BLaER1 (cell line): ENCODE data around the gene CHRM5.

Experiments
- H3K27ac ChIP-seq: shearing (Covaris generic); formaldehyde crosslinking; 2 replicates; pipeline ENCODE4 v1.8.1; 2022
- H3K27me3 ChIP-seq: shearing (Covaris generic); formaldehyde crosslinking; 2 replicates; pipeline ENCODE4 v1.8.1; 2022
- H3K36me3 ChIP-seq: shearing (Covaris generic); formaldehyde crosslinking; 2 replicates; pipeline ENCODE4 v1.8.1; 2022
- H3K4me1 ChIP-seq: shearing (Covaris generic); formaldehyde crosslinking; 2 replicates; pipeline ENCODE4 v1.8.1; 2022
- H3K4me2 ChIP-seq: shearing (Covaris generic); formaldehyde crosslinking; 2 replicates; pipeline ENCODE4 v1.8.1; 2022
- H3K4me3 ChIP-seq: shearing (Covaris generic); formaldehyde crosslinking; 2 replicates; pipeline ENCODE4 v1.8.1; 2022
- H3K9ac ChIP-seq: shearing (Covaris generic); formaldehyde crosslinking; 2 replicates; pipeline ENCODE4 v1.8.1; 2022
- H3K9me3 ChIP-seq: shearing (Covaris generic); formaldehyde crosslinking; 2 replicates; pipeline ENCODE4 v1.8.1; 2022
- H4K20me1 ChIP-seq: shearing (Covaris generic); formaldehyde crosslinking; 2 replicates; pipeline ENCODE4 v1.8.1; 2022
- Cebpa-rat ChIP-seq: shearing (Covaris generic); IDR thresholded peaks from 2 replicates; pipeline ENCODE4 v1.8.1; 2022

CHRM5 gene, protein sequence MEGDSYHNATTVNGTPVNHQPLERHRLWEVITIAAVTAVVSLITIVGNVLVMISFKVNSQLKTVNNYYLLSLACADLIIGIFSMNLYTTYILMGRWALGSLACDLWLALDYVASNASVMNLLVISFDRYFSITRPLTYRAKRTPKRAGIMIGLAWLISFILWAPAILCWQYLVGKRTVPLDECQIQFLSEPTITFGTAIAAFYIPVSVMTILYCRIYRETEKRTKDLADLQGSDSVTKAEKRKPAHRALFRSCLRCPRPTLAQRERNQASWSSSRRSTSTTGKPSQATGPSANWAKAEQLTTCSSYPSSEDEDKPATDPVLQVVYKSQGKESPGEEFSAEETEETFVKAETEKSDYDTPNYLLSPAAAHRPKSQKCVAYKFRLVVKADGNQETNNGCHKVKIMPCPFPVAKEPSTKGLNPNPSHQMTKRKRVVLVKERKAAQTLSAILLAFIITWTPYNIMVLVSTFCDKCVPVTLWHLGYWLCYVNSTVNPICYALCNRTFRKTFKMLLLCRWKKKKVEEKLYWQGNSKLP

DNA sequence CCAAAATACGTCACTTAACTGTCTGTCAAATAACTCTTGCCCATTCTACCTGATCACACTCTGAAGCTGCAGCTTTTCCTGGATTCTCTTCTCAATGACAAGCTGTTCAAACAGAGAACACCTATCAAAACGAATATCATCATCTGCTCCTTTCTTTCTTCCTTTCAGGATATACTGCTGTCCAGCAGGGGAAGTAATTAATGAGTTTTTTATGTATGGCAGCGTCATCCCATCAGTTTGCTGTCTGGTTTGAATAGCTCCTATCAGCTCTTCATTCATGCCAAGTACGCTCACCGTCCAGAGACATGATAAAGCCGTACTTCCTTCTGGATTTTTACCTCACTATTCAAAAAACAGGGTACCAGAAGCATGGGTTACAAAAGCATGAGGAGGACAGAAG lies at the start of gene CHRM5:
Gene CHRM5 (plus strand): TSS at position 274 of the 400 bp plus-strand sequence. CDS start 94,221 bp downstream, outside the sequence.
- TF ChIP-seq Cebpa-rat = no peak
- Histone ChIP-seq H4K20me1 (no peaks in the 10 kb centered on the region; the same call in 1 of the 2 replicates), H3K9me3 (no peaks in the 10 kb centered on the region), H3K36me3 (no peaks in the 10 kb centered on the region), H3K4me3 (no peak within 1 kb of the TSS), H3K27ac (no peak within 1 kb of the TSS), H3K9ac (no peak within 1 kb of the TSS), H3K27me3 (no peaks in the 10 kb centered on the region), H3K4me1 (no peaks in the 10 kb centered on the region), H3K4me2 (no peak within 1 kb of the TSS)

DNA sequence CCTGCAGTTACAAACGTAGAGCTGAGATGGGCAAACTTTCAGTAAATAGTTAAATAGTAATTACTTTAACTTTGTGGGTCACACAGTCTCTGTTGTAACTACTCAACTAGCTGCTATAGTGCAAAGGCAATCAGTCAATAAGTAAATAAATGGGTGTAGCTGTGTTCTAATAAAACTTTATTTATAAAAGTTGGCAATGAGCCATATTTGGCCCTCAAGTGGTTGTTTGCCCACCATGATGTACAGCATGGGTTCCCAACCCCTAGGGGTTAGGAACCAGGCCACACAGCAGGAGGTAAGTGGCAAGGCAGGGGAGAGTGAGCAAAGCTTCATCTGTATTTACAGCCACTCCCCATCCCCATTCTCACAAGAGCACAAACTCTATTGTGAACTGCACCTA lies 44.9 kb upstream of the CHRM5 start:
- no peaks in the 10 kb centered on the region for H3K27me3 ChIP-seq
- TF ChIP-seq Cebpa-rat = no peak

DNA sequence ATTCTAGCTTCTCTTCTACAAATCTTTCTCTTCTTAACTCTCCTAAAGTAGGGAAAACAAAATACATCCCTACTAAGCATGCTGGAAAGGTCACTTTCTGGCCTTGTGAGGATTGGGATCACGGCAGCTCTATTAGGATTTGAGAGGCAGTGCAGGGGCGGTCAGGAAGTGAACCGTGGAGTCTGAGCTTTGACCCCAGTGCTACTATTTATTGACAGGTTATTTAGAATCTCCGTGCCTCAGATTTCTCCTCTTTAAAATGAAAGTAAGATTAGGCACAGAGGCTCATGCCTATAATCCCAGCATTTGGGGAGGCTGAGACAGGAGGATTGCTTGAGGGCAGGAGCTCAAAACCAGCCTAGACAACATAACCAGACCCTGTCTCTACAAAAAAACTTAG lies 42.0 kb upstream of the CHRM5 start:
- no peaks in the 10 kb centered on the region for H4K20me1 ChIP-seq
- H3K9ac ChIP-seq = no peak overlapping the region
- H3K27me3 ChIP-seq = no peaks in the 10 kb centered on the region

More for the DNA sequence above, 44.9 kb upstream of the CHRM5 start:
- no peak overlapping the region for H3K4me3 ChIP-seq
- H3K4me1 ChIP-seq = no peaks in the 10 kb centered on the region
- H3K9ac ChIP-seq = no peak overlapping the region
- no peak overlapping the region for H3K4me2 ChIP-seq
- H4K20me1 ChIP-seq = no peaks in the 10 kb centered on the region
- H3K9me3 ChIP-seq = no peaks in the 10 kb centered on the region
- no peaks in the 10 kb centered on the region for H3K36me3 ChIP-seq
- H3K27ac ChIP-seq = no peak overlapping the region

DNA sequence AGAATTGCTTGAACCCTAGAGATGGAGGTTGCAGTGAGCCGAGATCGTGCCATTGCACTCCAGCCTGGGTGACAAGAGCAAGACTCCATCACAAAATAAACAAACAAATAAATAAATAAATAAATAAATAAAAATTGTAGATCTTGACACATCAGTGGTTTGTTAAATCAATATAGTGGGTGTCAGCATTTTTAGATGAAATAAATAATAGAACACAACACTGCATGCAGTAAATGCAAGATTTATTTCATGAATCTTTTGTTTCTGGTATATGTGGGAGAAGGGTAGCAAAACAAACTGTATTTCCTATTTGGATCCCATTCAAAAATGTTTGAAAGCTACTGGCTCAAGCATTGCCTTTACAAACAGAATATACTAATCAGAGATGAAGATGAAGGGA lies 35.6 kb upstream of the CHRM5 start:
- Histone ChIP-seq H3K9ac (no peak overlapping the region), H4K20me1 (no peaks in the 10 kb centered on the region), H3K4me1 (no peaks in the 10 kb centered on the region), H3K27me3 (no peaks in the 10 kb centered on the region), H3K4me2 (no peak overlapping the region), H3K36me3 (no peaks in the 10 kb centered on the region), H3K9me3 (no peaks in the 10 kb centered on the region), H3K27ac (no peak overlapping the region), H3K4me3 (no peak overlapping the region)
- no peak for TF ChIP-seq Cebpa-rat

More for the DNA sequence above, 42.0 kb upstream of the CHRM5 start:
- Histone ChIP-seq H3K4me1 (no peaks in the 10 kb centered on the region), H3K9me3 (no peaks in the 10 kb centered on the region), H3K4me3 (no peak overlapping the region), H3K36me3 (no peaks in the 10 kb centered on the region), H3K4me2 (no peak overlapping the region), H3K27ac (no peak overlapping the region)
- no peak for TF ChIP-seq Cebpa-rat

DNA sequence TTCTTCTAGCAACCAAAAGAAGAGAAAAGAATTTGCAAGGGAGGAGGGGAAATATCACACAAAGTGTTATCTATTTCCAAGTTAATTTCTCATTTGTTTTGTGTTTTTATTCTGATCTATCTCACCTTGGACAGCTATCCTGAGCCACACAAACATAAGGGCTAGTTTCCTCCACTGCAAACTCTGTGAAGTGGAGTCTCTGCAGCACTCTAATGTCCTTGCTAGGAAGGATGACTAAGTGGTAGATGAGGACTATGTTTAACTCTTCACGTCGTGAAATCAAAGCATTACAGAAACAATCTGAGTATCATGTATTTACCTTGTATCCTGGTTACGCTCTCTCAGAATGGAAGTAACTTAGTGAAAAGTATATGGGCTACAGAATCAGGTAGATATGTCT lies 33.9 kb upstream of the CHRM5 start:
- no peaks in the 10 kb centered on the region for H4K20me1 ChIP-seq
- no peak for TF ChIP-seq Cebpa-rat
- no peaks in the 10 kb centered on the region for H3K27me3 ChIP-seq
- no peaks in the 10 kb centered on the region for H3K4me1 ChIP-seq
- no peak overlapping the region for H3K9ac ChIP-seq
- H3K27ac ChIP-seq = no peak overlapping the region
- H3K4me3 ChIP-seq = no peak overlapping the region
- no peak overlapping the region for H3K4me2 ChIP-seq
- no peaks in the 10 kb centered on the region for H3K36me3 ChIP-seq
- H3K9me3 ChIP-seq = no peaks in the 10 kb centered on the region

DNA sequence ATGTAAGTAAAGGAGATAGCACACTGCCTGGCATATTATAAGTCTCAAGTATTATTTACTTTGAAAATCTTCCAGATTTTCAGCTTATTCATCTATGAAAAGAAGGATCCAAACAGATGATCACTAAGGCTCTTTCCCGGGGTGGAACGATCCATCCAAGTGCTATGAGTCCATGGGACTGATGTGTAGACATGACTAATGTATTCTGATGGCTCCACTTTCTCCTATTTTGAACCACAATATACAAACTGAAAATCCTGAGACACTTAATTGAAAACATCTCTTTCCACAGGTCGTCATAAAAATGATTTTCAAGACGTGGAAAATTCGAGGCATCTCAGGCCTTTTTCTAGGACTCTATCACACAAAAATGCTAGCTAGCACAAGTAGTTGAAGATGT lies 33.4 kb upstream of the CHRM5 start:
- Histone ChIP-seq H3K36me3 (no peaks in the 10 kb centered on the region), H3K27ac (no peak overlapping the region), H3K4me3 (no peak overlapping the region), H3K4me1 (no peaks in the 10 kb centered on the region), H3K4me2 (no peak overlapping the region), H3K27me3 (no peaks in the 10 kb centered on the region), H3K9ac (no peak overlapping the region), H4K20me1 (no peaks in the 10 kb centered on the region), H3K9me3 (no peaks in the 10 kb centered on the region)
- no peak for TF ChIP-seq Cebpa-rat

DNA sequence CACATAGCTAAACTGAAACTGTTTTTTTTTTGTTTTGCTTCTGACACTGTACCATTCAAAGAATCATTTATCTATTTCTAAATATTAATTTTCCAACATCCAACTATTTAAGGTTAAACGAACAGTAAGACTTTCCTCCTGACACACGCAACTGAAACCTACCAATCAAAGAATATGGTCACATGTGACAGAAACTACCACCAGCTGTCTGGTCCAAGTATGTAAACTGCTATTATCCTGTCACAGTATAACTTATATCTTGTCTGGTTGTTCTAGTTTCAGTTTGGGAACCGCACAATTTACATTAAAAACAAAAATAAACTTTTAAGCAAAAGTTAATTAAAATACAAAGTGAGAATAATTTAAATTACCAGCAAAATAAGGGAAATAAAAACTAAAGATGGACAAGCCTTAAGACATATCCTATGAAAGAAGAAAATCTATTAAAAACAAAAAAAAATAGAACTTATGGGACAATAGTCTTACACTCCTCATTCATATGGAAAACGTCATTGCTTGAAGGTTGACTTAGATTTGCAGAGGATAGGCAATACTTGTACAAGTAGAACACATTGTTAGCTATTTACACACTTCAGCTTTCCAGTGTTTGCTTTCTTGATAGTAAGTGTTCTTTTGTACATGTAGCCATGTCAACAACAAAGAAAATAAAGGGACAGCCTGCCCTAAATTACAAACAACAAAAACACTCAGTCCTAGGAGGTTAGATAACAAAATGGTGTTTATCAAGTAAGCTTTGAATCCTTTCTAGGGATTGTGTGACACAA lies 26.8 kb upstream of the CHRM5 start:
- Histone ChIP-seq H3K4me3 (no peak overlapping the region), H4K20me1 (no peaks in the 10 kb centered on the region), H3K9me3 (0 out of 2 replicates have a peak, but pooled peaks cover 3% of the 10 kb centered on the region), H3K27me3 (no peaks in the 10 kb centered on the region), H3K9ac (no peak overlapping the region), H3K4me1 (no peaks in the 10 kb centered on the region), H3K4me2 (no peak overlapping the region), H3K36me3 (no peaks in the 10 kb centered on the region), H3K27ac (no peak overlapping the region)
- no peak for TF ChIP-seq Cebpa-rat

DNA sequence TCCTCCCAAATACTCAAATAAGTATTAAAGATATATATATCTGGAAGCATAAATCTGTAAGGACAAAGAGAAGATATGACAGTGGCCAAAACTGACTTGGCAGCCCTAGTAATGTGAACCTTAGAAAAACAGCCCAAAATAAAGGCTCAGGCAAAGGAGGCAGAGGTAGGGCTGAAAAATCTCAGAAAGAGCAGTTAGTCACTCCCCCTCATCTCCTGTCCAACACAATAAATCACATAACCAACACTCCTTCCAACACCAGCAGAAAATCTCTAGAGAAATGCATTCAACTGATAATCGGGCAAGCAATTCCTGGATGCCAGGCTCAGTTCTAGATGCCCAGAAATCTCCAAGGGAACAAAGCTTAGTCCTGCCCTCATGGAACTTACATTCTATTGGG lies 22.1 kb upstream of the CHRM5 start:
- no peak for TF ChIP-seq Cebpa-rat
- Histone ChIP-seq H3K4me2 (no peak overlapping the region), H3K4me3 (no peak overlapping the region), H3K4me1 (no peaks in the 10 kb centered on the region), H3K27me3 (no peaks in the 10 kb centered on the region), H3K9me3 (0 out of 2 replicates have a peak, but pooled peaks cover 3% of the 10 kb centered on the region), H3K9ac (no peak overlapping the region), H3K36me3 (no peaks in the 10 kb centered on the region), H4K20me1 (no peaks in the 10 kb centered on the region), H3K27ac (no peak overlapping the region)

DNA sequence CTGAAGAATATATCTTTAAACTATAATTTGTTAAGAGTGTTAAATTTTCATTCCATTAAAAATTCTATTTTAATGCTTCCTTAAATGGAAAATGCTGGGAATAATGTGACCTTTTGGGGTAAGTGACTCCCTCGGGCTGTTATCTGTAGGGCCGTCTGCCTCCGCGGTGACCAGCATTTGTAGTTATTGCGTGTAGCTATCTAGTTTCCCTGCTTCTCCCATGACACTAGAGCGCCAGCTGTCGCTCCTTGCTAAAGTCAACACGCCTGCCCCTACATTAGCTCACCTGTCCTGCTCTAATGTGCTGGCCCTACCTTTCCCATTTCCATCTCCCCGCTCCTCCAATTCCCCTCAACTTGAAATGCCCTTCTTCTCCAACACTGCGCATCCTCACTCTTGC lies 12.4 kb upstream of the CHRM5 start:
- H3K4me3 ChIP-seq = no peak overlapping the region
- H3K27me3 ChIP-seq = no peaks in the 10 kb centered on the region
- no peaks in the 10 kb centered on the region for H3K4me1 ChIP-seq
- peaks cover 3% of the 10 kb centered on the region; the same call in 1 of the 2 replicates for H3K9me3 ChIP-seq
- H3K4me2 ChIP-seq = no peak overlapping the region
- no peaks in the 10 kb centered on the region for H3K36me3 ChIP-seq
- TF ChIP-seq Cebpa-rat = no peak
- no peaks in the 10 kb centered on the region for H4K20me1 ChIP-seq
- H3K27ac ChIP-seq = no peak overlapping the region
- H3K9ac ChIP-seq = no peak overlapping the region

DNA sequence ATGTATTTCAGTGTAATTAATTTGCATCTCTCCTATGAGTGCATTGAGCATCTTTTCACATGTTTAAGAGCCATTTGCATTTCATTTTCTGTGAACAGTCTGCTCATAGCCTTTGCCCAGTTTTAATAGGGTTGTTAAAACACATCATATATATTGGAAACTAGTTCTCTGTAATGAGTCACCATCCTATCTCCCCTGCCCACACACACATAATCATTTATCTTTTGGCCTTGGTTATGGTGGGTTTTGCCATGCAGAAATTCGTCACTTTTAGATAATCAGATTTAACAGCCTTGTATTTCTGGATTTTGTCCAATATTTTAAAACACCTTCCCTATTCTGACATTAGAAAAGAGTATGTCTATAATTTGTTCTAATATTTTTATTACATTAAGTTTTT lies 11.9 kb upstream of the CHRM5 start:
- TF ChIP-seq Cebpa-rat = no peak
- Histone ChIP-seq H3K4me2 (no peak overlapping the region), H3K27me3 (no peaks in the 10 kb centered on the region), H4K20me1 (no peaks in the 10 kb centered on the region), H3K4me1 (no peaks in the 10 kb centered on the region), H3K36me3 (no peaks in the 10 kb centered on the region), H3K9ac (no peak overlapping the region), H3K9me3 (peaks cover 3% of the 10 kb centered on the region; the same call in 1 of the 2 replicates), H3K27ac (no peak overlapping the region), H3K4me3 (no peak overlapping the region)
